NCI-H2081 treated with DMSO at 0.1 percent for 48 hours (cell line): ENCODE results near the gene DACT3.

Experiments used
- DNase-seq: peaks from one replicate; lab custom pipeline; 2025; lab: John Stamatoyannopoulos, UW

Gene DACT3

DNA sequence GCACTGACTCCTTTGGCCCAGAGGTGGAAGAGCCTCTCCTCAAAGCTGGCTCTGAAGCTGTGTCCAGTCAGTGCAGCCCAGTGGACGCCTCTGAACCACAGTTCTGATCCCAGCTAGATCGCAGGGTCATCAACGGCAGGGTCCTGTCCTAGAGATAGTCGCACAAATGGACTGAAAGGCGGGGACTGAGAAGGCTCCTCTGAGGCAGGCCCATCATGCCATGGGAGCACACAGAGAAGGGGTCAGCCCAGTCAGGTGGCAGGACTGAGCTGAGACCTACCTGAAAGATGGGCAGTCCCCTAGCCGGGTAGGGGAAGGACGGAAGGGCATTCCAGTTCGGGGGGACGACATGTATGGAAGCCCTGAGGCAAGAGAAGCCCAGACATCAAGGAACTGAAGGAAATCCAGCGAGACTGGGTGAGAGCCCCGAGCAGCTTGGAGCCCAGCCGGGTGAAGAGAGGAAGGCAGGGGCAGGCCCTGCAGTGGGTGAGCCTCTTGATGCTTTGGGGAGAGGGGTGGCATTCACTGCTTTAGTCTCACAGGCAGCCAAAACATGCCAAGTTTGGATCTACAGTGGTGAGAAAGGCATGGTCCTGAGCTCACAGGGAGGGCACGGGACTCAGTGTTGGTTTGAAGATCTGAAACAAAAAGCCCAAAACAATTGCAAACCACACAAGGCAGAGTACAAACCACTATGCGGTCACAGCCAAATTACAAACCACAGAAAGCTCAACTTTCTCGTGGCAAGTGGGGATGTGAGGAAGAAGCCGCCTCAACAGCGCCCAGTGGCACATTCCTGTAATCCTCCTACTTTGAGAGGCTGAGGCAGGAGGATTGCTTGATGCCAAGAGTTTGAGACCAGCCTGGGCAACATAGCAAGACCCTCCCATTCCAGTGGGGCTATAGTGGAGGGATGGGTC, 49.9 kb downstream of the DACT3 start:
- DNase-seq: no peak

DNA sequence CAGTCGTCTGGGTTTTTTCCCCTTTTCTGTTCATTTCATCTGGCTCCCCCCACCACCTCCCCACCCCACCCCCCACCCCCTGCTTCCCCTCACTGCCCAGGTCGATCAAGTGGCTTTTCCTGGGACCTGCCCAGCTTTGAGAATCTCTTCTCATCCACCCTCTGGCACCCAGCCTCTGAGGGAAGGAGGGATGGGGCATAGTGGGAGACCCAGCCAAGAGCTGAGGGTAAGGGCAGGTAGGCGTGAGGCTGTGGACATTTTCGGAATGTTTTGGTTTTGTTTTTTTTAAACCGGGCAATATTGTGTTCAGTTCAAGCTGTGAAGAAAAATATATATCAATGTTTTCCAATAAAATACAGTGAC, 50.6 kb downstream of the DACT3 start:
- no peak for DNase-seq

DNA sequence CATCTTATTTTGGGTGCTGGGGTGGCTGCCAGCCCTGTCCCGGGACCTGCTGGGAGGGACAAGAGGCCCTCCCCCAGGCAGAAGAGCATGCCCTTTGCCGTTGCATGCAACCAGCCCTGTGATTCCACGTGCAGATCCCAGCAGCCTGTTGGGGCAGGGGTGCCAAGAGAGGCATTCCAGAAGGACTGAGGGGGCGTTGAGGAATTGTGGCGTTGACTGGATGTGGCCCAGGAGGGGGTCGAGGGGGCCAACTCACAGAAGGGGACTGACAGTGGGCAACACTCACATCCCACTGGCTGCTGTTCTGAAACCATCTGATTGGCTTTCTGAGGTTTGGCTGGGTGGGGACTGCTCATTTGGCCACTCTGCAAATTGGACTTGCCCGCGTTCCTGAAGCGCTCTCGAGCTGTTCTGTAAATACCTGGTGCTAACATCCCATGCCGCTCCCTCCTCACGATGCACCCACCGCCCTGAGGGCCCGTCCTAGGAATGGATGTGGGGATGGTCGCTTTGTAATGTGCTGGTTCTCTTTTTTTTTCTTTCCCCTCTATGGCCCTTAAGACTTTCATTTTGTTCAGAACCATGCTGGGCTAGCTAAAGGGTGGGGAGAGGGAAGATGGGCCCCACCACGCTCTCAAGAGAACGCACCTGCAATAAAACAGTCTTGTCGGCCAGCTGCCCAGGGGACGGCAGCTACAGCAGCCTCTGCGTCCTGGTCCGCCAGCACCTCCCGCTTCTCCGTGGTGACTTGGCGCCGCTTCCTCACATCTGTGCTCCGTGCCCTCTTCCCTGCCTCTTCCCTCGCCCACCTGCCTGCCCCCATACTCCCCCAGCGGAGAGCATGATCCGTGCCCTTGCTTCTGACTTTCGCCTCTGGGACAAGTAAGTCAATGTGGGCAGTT, 51.2 kb downstream of the DACT3 start:
- no peak for DNase-seq

DNA sequence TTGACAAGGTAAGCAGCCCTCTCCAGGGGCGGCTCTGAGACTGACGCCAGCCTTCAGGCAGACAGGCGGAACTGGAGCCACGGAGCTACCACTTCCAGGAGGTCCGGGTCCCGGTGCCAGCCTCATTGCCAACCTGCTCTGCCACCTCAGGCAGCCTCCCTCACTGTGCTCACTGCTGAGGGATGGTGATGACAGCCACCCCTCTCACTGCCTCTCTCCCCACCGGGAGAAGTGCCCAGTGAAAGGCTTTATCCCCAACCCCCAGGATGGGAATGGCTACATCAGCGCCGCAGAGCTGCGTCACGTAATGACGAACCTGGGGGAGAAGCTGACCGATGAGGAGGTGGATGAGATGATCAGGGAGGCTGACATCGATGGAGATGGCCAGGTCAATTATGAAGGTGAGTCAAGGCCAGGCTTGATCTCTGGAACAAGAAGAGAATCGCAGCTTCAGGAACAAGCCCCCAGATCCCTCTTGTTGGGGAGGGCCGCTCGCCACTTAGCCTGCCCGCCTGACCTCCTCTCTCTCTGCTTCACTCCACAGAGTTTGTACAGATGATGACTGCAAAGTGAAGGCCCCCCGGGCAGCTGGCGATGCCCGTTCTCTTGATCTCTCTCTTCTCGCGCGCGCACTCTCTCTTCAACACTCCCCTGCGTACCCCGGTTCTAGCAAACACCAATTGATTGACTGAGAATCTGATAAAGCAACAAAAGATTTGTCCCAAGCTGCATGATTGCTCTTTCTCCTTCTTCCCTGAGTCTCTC, 52.2 kb downstream of the DACT3 start:
- DNase-seq: no peak

GRCh38 chr19:46608178-46608577, 52.8 kb downstream of the DACT3 start:
- DNase-seq: no peak

- no peak for DNase-seq
These were observed 53.5 kb downstream of the DACT3 start for GRCh38 chr19:46607448-46607841.

DNA sequence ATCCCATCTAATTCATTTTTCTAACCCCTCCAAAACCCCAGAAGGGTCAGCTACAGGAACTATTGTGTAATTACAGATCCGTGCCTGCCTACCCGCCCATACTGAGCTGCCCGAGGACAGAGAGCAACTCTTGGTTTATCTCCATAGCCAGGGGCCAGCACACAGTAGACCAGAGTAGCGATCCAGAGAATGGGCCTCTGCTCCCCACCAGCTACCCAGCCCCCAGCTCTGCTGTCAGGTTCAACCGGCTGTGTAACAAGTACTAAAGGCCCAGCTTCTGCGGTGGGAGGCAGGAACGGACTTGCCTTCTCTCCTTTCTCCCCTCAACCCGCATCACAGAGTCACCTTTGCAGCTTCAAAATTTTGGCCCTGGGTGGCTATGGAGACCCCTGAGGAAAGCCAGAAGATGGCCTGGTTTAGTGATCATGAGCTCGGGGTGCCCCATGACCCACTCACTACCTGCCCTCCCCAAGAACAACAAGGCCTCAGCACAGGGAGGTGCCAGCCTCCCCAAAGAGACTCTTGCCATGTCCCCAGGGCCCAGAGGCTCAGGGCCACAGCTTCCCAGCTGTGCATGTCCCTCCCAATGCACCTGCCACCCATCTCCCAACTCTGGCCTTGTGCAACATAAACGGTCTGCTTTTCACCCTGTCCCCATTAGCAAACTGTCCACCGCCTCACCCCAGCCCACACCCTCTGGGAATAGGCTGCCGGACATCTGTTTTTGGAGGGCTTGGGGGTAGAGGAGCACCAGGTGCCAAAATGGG, 54.1 kb downstream of the DACT3 start:
- no peak for DNase-seq

DNA sequence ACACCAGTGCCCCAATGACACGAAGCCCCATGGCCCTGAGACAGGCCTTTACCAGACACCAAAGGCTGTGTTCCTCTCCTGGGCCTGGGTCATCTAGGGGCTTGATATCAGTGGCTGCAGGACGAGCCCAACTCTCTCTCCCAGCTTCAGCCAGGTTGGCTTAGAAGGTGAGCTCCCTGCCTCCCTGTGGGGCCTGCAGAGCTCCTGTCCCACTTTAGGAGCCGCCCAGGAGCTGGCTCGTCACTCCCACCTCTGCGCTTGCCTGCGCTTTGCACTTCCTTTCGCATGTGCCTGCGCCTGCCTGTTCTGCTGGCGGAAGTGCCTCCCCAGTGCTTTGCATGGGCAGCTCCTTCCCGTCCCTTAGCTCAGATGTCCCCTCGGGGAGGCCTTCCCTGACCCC, 55.0 kb downstream of the DACT3 start:
- no peak for DNase-seq

DNA sequence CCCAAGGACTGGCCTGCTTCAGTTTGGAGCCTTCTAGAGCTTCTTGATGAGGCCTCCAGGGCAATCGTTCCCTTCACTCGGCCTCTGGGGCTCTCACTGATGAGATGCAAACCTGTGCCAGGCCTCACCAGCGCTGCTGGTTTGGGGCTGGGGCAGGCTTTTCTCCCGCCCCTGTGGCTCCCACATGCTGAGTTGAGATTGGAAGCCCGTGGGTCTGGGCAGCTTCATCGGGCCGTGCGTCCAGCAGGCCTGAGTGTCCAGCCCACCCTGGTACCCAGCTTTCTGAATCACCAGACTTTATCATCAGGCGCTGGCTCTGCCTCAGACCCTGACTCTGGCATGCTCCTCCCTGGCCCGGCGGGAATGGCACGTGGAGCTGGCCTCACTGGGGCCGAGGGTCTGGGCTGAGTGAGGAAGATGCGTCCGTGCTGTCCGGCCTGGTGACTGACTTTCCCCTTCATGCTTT, 55.6 kb downstream of the DACT3 start:
- no peak for DNase-seq

- DNase-seq: no peak
These were observed 56.1 kb downstream of the DACT3 start for GRCh38 chr19:46604781-46605355.

DNA sequence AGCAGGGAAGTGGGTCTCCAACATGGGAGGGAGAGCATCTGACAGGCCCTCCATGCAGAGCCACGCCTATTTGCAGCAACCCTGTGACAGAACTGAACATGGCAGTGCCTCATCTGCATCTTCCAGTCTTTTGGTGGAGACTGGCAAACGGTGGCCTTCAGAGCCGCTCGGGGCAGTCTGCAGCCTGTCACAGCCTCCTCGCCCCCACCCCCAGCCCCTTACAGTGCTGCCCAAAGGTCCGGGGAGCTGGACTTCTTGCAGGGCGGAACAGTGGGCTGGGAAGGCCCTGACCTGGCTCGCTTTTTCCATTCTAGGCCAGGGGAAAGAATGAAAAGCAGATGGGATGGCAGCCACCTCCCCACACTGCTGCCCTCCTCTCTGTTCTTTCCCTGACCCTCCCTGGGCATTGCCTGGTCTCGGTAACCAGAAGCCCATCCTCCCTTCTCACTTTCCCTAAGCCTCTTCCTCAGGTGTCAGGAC, 57.2 kb downstream of the DACT3 start:
- no peak for DNase-seq

- no peak for DNase-seq
These were observed 57.8 kb downstream of the DACT3 start for GRCh38 chr19:46603195-46603637.

DNA sequence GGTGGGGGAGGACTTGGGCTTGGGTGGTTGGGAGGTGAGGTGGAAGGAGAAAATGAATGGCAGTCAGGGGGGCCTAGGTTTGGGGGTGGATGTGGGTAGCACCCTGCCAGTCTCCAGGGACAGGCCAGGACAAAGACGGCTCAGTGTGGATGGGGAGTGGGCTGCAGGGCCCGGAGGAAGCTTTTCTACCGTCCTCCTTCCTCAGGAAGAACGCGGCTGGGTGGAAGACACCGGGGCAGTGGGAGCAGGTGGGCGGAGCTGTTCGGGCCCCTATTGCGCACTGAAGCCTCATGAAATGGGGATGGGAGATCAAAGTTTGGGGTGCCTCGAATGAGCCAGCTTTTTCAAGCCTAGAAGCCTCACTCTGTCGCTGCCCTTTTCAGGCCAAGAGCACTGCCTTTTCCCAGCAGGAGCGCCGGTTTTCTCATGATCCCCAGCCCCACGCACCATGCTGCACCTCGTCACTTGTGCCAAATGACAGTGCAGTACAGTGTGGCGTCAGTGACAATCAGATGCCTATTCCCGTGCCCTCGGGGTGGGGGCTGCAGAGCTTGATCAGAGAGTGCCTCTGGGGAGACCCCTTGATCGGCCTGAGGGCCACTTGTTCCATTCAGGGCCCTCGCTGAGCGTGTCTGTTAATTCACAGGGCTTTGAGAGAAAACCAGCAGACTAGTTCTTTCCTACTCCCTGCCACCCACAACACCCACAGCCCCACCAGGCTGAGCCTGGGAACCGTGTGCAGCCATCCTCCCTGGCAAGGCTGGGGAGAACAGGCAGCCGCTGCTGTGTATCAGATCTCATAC, 58.4 kb downstream of the DACT3 start:
- DNase-seq: no peak

DNA sequence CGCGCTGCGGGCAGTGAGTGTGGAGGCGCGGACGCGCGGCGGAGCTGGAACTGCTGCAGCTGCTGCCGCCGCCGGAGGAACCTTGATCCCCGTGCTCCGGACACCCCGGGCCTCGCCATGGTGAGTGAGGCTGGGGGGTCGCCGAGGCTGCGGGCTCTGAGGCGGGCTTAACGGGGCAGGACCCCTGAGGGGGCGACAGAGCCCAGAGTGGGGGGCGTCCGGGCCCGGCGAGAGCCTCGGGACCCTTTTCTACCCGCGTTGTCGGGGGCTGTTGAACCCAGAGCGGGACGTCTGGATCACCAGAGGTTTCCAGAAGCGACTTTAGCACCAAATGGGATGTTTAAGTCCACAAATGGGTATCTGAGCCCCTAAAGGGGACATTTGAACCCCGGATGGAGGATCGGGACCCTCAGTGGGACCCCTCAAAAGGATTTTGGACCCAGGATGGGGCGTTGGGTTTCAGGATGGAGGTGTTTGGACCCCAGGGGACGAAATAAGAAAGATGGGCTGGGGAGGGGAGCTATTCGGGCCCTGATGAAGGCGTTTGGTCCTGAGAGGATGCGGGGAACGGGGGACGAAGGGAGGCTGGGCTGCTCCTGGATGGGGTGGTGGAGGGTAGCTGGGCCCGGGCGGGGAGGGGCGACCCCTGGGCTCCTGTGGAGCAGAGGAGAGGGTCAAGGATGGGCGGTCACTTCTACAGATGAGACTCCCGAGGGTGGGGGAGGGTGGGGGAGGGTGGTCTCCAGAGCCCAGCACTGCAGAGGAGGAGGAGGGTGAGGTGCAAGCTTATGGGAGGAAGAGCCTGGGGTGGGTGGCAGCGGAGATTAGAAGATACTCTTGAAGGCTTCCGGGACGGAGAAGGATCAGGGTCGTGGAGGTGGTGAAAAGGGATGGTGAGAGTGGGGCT, 59.4 kb downstream of the DACT3 start, which contains the start of gene CALM3:
CALM3 (plus strand) TSS at position 13 of the 907 bp plus-strand sequence; CDS start at position 118, 105 bp downstream.
- DNase-seq: no peak

DNA sequence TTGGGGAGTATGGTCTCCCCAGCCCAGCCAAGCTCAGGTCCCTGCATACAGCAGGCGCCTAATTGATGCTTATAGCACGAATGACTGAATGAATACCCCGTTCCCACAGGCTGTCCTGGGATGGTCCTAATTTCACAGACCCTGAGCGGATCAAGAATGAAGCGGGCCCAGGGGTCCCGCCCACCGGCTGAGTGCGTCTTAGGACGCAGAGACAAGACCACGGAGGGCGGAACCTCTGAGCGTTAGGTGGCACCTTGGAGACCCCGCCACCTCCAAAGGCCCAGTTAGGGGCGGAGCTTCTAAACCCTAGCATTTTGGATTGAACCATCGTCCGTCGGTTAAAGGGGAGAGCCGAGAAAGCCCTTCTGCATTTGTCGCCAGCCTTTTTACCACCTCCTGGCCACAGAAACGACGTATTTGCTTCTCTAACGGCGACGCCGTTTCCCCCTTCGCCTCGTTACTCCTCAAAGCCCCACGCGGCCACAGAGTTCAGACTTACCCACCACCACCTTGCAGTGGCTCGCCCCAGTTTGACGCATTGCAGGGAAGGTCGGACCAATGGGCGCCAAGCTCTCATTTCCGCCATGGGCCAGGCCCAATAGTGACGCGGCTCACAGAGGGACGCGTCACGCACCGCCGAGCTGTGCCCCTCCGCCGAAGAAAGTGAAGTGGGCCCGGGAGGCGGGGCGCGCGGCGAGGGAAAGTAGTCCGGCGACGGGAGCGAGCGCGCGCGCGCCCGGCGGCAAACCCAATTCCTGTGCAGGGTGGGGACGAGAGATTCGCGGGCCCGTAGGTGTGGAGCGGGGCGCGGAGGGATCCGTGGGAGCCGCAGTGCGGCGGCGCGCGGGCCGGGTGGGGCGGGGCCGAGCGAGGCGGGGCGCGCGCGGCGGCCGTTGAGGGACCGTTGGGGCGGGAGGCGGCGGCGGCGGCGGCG, 60.3 kb downstream of the DACT3 start:
- DNase-seq: peak; percentile 75

DNA sequence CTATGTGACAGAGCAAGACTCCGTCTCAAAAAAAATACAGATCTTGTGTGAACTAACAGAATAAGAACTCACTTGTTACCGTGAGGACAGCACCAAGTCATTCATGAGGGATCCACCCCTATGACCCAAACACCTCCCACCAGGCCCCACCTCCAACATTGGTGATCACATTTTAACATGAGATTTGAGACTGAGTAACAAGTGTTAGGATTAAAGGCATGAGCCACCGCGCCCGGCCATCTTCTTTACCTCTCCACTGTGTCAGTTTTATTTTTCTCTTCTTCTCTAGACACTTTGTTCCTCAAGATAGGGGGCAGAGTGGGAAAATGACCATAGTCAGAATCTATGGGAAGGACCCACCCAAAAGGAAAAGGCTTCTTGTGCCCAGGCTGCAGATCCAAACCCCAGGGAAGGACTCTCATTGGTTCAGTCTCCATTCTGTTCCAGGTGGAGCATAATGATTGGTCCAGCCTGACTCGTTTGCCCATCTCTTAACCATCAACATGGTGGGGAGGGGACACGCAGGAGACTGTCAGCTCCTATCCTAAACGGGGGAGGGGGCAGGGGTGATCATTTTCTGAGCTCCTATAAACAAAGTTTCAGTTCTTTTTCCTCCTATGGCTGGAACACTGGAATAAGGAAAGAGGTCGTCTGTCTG, 61.1 kb downstream of the DACT3 start:
- no peak for DNase-seq

DNA sequence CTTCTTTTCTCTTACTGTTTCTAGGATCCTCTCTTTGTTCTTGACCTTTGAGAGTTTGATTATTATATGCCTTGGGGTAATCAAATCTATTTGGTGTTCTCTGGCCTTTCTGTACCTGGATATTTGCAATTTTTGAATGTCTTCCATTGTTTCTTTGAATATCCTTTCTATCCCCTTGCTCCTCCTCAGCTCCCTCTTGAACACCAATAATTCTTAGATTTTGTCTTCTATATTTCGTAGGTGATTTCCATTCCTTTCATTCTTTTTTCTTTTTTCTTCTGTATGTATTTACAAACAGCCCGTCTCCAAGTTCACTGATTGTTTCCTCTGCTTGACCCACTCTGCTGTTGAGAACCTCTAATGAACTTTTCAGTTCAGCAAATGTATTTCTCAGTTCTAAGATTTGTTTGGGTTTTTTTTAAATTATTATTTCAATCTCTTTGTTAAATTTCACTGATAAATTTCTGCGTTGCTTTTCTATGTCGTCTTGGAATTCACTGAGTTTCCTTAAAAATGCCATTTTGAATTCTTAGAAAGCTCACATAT, 62.5 kb downstream of the DACT3 start:
- no peak for DNase-seq
